Activated CD4-positive, alpha-beta memory T cell treated with anti-CD3 and anti-CD28 coated beads for 36 hours (primary cell): ENCODE results near the gene AUH. TPM values are rescaled to one million over a fixed set of nuclear protein-coding genes. Genes with fewer than 3 reads are reported as not detected.

Source experiments
- CTCF ChIA-PET: fragments of 350-600 bp; sonication (Branson Sonifier 250); formaldehyde crosslinking; loops from one replicate; lab custom pipeline; 2021; ENCODE audit warnings: antibody characterized with exemption, inconsistent platforms; lab: Charles Lee
- POLR2A ChIA-PET: fragments of 350-600 bp; sonication (Branson Sonifier 250); formaldehyde crosslinking; loops from one replicate; lab custom pipeline; 2021; ENCODE audit warnings: antibody characterized with exemption; lab: Charles Lee
- DNase-seq: peaks from one replicate; pipeline ENCODE4 v3.0.0-alpha.2; 2020
- H3K27ac Mint-ChIP-seq: one replicate; pipeline ENCODE4 v1.8.0; 2021; ENCODE audit warnings: mixed read lengths
- H3K27me3 Mint-ChIP-seq: one replicate; pipeline ENCODE4 v1.8.0; 2021; ENCODE audit warnings: mixed read lengths
- H3K36me3 Mint-ChIP-seq: one replicate; pipeline ENCODE4 v1.8.0; 2021; ENCODE audit warnings: mixed read lengths
- H3K4me1 Mint-ChIP-seq: one replicate; pipeline ENCODE4 v1.8.0; 2021; ENCODE audit warnings: low read depth, mixed read lengths
- H3K4me3 Mint-ChIP-seq: one replicate; pipeline ENCODE4 v1.8.0; 2021; ENCODE audit warnings: mild to moderate bottlenecking, mixed read lengths
- H3K9me3 Mint-ChIP-seq: one replicate; pipeline ENCODE4 v1.8.0; 2021; ENCODE audit warnings: mixed read lengths
- intact Hi-C: fragments of 100-400 bp; cut with micrococcal nuclease; formaldehyde crosslinking; loops from one replicate; pipeline ENCODE4 v1.15.1; 2023
- total RNA-seq, 2 experiments: library from RNA; stranded (reverse); gene quantifications; one replicate each; pipeline ENCODE4 v1.2.3, GENCODE V29; 2021

Gene AUH
- total RNA-seq: 10 to 100 TPM; 38.8 to 40.9 TPM

- CTCF ChIA-PET: interaction anchor here (1.0 to 3.5 kb wide), 6 partner anchors 34 to 328 kb away, joined by 3 to 13 read pairs (median 4); no protein-coding TSS in a partner anchor
- peak; percentile 91 for DNase-seq
- Mint-ChIP-seq H3K36me3 (peaks cover 36% of the 10 kb centered on the region), H3K27me3 (no peaks in the 10 kb centered on the region), H3K27ac (peak within 1 kb of the TSS; percentile 95), H3K9me3 (no peaks in the 10 kb centered on the region), H3K4me3 (peak within 1 kb of the TSS; percentile 96), H3K4me1 (peaks cover 50% of the 10 kb centered on the region)
- intact Hi-C loops: no loop called here
- POLR2A ChIA-PET: interaction anchor here (0.8 to 5.5 kb wide), 15 partner anchors 11 to 324 kb away, joined by 3 to 83 read pairs (median 4); partner anchors contain the start of gene NFIL3
Measured at GRCh38 chr9:91361291-91362050, at the start of gene AUH. Gene AUH (minus strand): TSS chr9:91361918. CDS start chr9:91361889, 29 bp downstream.

- no peak overlapping the region for H3K27ac Mint-ChIP-seq
- no peak for DNase-seq
- no peak overlapping the region for H3K4me3 Mint-ChIP-seq
- POLR2A ChIA-PET: interaction anchor here (1.1 kb wide), 1 partner anchor 15 kb away, joined by 3 read pairs; no protein-coding TSS in a partner anchor
- no peaks in the 10 kb centered on the region for H3K27me3 Mint-ChIP-seq
- CTCF ChIA-PET: interaction anchor here (0.5 to 0.7 kb wide), 3 partner anchors 9 to 497 kb away, joined by 3 to 5 read pairs (median 4); no protein-coding TSS in a partner anchor
- H3K9me3 Mint-ChIP-seq: no peaks in the 10 kb centered on the region
- peaks cover 47% of the 10 kb centered on the region for H3K4me1 Mint-ChIP-seq
- peaks cover 64% of the 10 kb centered on the region for H3K36me3 Mint-ChIP-seq
- intact Hi-C loops: no loop called here
Measured at GRCh38 chr9:91411096-91411771, 49.5 kb upstream of the AUH start.

- ChIA-PET POLR2A (no interaction called here), CTCF (interaction anchor here (0.6 to 1.2 kb wide), 2 partner anchors 11 to 16 kb away, joined by 3 read pairs; no protein-coding TSS in a partner anchor)
- no peak for DNase-seq
- Mint-ChIP-seq H3K27me3 (no peaks in the 10 kb centered on the region), H3K4me3 (no peak overlapping the region), H3K36me3 (peaks cover 66% of the 10 kb centered on the region), H3K4me1 (peaks cover 36% of the 10 kb centered on the region), H3K9me3 (no peaks in the 10 kb centered on the region), H3K27ac (no peak overlapping the region)
- intact Hi-C loops: no loop called here
Measured at GRCh38 chr9:91410161-91410560, 48.4 kb upstream of the AUH start.

- peaks cover 20% of the 10 kb centered on the region for H3K4me1 Mint-ChIP-seq
- intact Hi-C loops: no loop called here
Measured at GRCh38 chr9:91408475-91408874, 46.8 kb upstream of the AUH start.

GRCh38 chr9:91407580-91408318, 46.0 kb upstream of the AUH start:
- Mint-ChIP-seq H3K4me3 (no peak overlapping the region), H3K9me3 (no peaks in the 10 kb centered on the region), H3K27ac (no peak overlapping the region), H3K36me3 (peaks cover 53% of the 10 kb centered on the region), H3K27me3 (no peaks in the 10 kb centered on the region), H3K4me1 (peaks cover 16% of the 10 kb centered on the region)
- intact Hi-C loops: no loop called here
- POLR2A ChIA-PET: no interaction called here
- CTCF ChIA-PET: interaction anchor here (0.7 kb wide), 1 partner anchor 129 kb away, joined by 3 read pairs; no protein-coding TSS in a partner anchor
- no peak for DNase-seq

More at GRCh38 chr9:91408475-91408874, 46.8 kb upstream of the AUH start:
- H3K9me3 Mint-ChIP-seq: no peaks in the 10 kb centered on the region
- DNase-seq: no peak
- ChIA-PET CTCF (no interaction called here), POLR2A (no interaction called here)
- no peak overlapping the region for H3K4me3 Mint-ChIP-seq
- H3K27me3 Mint-ChIP-seq: no peaks in the 10 kb centered on the region
- no peak overlapping the region for H3K27ac Mint-ChIP-seq
- H3K36me3 Mint-ChIP-seq: peaks cover 56% of the 10 kb centered on the region

GRCh38 chr9:91405343-91406077, 43.8 kb upstream of the AUH start:
- ChIA-PET CTCF (no interaction called here), POLR2A (no interaction called here)
- DNase-seq: no peak
- H3K27ac Mint-ChIP-seq: no peak overlapping the region
- H3K27me3 Mint-ChIP-seq: peaks cover 3% of the 10 kb centered on the region
- intact Hi-C loops: no loop called here
- H3K9me3 Mint-ChIP-seq: no peaks in the 10 kb centered on the region
- H3K4me3 Mint-ChIP-seq: no peak overlapping the region
- peaks cover 3% of the 10 kb centered on the region for H3K4me1 Mint-ChIP-seq
- peaks cover 37% of the 10 kb centered on the region for H3K36me3 Mint-ChIP-seq

- CTCF ChIA-PET: no interaction called here
- DNase-seq: no peak
- H3K27ac Mint-ChIP-seq: no peak overlapping the region
- H3K36me3 Mint-ChIP-seq: peaks cover 21% of the 10 kb centered on the region
- H3K4me1 Mint-ChIP-seq: no peaks in the 10 kb centered on the region
- no peak overlapping the region for H3K4me3 Mint-ChIP-seq
- POLR2A ChIA-PET: interaction anchor here (0.7 kb wide), 1 partner anchor 42 kb away, joined by 3 read pairs; no protein-coding TSS in a partner anchor
- H3K27me3 Mint-ChIP-seq: peaks cover 8% of the 10 kb centered on the region
- H3K9me3 Mint-ChIP-seq: no peaks in the 10 kb centered on the region
- intact Hi-C loops: no loop called here
Measured at GRCh38 chr9:91403665-91404543, 42.2 kb upstream of the AUH start.

GRCh38 chr9:91398926-91399325, 37.2 kb upstream of the AUH start:
- Mint-ChIP-seq H3K27me3 (peaks cover 14% of the 10 kb centered on the region), H3K36me3 (no peaks in the 10 kb centered on the region), H3K4me3 (no peak overlapping the region), H3K4me1 (peaks cover 19% of the 10 kb centered on the region), H3K9me3 (no peaks in the 10 kb centered on the region), H3K27ac (no peak overlapping the region)
- no peak for DNase-seq
- intact Hi-C loops: no loop called here
- POLR2A ChIA-PET: no interaction called here
- CTCF ChIA-PET: interaction anchor here (1.0 kb wide), 1 partner anchor 364 kb away, joined by 4 read pairs; no protein-coding TSS in a partner anchor

- intact Hi-C loops: loop anchor here (1.0 kb wide), 3 partner anchors 19 to 47 kb away; no protein-coding TSS in a partner anchor
- POLR2A ChIA-PET: interaction anchor here (0.8 to 2.1 kb wide), 11 partner anchors 15 to 188 kb away, joined by 3 to 8 read pairs (median 4); partner anchors contain the start of gene NFIL3
- CTCF ChIA-PET: interaction anchor here (1.0 to 1.4 kb wide), 4 partner anchors 35 to 481 kb away, joined by 3 read pairs; no protein-coding TSS in a partner anchor
Measured at GRCh38 chr9:91395553-91396471, 34.1 kb upstream of the AUH start.

More at GRCh38 chr9:91395553-91396471, 34.1 kb upstream of the AUH start:
- Mint-ChIP-seq H3K4me1 (peaks cover 19% of the 10 kb centered on the region), H3K4me3 (peak overlapping the region; percentile 19), H3K9me3 (no peaks in the 10 kb centered on the region), H3K27ac (peak overlapping the region; percentile 78), H3K36me3 (no peaks in the 10 kb centered on the region), H3K27me3 (peaks cover 15% of the 10 kb centered on the region)
- DNase-seq: peak; percentile 44
